Omental fat pad (tissue), 4 donors: ENCODE measurements around the gene MAMDC4. TPM values are rescaled to one million over a fixed set of nuclear protein-coding genes. Genes with fewer than 3 reads are reported as not detected.

ENCODE experiments used
- ATAC-seq: fragments of 150-250 bp; one replicate; pipeline ENCODE4 v1.9.1; 2016; ENCODE audit warnings: mild to moderate bottlenecking, moderate library complexity; ENCODE audit not compliant: low FRiP score
- DNase-seq: peaks from one replicate; pipeline ENCODE4 v3.0.0-alpha.2; 2019; ENCODE audit warnings: low spot score
- total RNA-seq, 4 donors: library from RNA; depleted of rRNA; stranded (reverse); fragments of >200 nt; gene quantifications; one replicate each; pipeline ENCODE4 v1.1.0, GENCODE V29; 2016
- TF ChIP-seq, protein P1 (sequence below), 3 donors: fragments of 450-650 bp; IDR thresholded peaks; one replicate each; pipeline ENCODE4 v1.5.1; 2016 to 2017; ENCODE audit warnings: antibody characterized with exemption in 3 of 3, mild to moderate bottlenecking in 3 of 3, moderate library complexity in 2 of 3

The MAMDC4 gene
- total RNA-seq, 4 donors from 2014 or later: 1.4 to 3.9 (median 1.7) TPM

DNA sequence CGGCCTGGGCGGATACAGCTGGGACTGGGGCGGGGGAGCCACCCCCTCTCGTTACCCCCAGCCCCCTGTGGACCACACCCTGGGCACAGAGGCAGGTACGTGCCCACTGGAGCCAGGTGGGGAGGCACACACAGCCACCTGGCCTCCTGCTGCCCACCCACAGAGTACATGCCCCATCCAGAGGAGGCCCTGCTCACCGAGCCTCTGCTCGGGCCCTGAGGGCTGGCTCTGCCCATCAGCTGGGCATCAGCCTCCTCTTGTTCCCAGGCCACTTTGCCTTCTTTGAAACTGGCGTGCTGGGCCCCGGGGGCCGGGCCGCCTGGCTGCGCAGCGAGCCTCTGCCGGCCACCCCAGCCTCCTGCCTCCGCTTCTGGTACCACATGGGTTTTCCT, 6.3 kb downstream of the MAMDC4 start:
- TF ChIP-seq, protein P1, sequence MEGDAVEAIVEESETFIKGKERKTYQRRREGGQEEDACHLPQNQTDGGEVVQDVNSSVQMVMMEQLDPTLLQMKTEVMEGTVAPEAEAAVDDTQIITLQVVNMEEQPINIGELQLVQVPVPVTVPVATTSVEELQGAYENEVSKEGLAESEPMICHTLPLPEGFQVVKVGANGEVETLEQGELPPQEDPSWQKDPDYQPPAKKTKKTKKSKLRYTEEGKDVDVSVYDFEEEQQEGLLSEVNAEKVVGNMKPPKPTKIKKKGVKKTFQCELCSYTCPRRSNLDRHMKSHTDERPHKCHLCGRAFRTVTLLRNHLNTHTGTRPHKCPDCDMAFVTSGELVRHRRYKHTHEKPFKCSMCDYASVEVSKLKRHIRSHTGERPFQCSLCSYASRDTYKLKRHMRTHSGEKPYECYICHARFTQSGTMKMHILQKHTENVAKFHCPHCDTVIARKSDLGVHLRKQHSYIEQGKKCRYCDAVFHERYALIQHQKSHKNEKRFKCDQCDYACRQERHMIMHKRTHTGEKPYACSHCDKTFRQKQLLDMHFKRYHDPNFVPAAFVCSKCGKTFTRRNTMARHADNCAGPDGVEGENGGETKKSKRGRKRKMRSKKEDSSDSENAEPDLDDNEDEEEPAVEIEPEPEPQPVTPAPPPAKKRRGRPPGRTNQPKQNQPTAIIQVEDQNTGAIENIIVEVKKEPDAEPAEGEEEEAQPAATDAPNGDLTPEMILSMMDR (IDR thresholded peaks at IDR 0.05): no peak
- DNase-seq (no peak), ATAC-seq (no peak)

DNA sequence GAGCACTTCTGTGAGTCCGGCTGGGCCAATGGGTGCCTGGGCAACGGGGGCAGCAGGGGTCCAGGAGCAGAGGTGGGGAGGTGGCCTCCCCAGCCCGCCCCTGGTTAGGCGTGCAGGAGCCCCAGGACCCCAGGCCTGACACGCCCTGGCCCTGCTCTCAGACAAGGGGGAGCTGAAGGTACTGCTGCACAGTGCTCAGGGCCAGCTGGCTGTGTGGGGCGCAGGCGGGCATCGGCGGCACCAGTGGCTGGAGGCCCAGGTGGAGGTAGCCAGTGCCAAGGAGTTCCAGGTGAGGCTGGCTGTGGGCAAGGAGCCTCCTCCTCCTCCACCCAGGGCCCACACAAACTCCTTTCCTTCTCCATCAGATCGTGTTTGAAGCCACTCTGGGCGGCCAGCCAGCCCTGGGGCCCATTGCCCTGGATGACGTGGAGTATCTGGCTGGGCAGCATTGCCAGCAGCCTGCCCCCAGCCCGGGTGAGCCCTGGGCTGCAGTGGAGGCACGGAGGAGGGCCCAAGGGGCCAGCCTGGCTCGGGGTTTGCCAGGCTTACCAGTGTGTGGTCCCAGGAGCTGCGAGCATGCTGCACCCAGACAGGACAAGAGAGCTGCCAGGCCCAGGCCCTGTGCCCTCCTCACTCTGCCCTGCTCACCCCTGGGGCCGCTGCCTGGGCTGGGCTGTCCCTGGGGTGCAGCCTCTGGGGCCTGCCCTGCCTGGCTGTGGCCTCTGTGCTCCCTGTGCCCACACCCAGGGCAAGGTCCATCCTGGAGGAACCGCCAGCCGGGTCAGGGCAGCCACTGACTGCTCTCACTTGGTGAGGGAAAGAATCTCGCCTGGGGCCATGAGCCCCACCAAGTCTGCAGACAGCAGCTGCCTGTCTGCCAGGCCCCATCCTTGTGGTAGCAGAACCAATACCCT, 7.0 kb downstream of the MAMDC4 start:
- TF ChIP-seq, protein P1 (IDR thresholded peaks at IDR 0.05): no peak
- DNase-seq (no peak), ATAC-seq (peak; percentile 29)

DNA sequence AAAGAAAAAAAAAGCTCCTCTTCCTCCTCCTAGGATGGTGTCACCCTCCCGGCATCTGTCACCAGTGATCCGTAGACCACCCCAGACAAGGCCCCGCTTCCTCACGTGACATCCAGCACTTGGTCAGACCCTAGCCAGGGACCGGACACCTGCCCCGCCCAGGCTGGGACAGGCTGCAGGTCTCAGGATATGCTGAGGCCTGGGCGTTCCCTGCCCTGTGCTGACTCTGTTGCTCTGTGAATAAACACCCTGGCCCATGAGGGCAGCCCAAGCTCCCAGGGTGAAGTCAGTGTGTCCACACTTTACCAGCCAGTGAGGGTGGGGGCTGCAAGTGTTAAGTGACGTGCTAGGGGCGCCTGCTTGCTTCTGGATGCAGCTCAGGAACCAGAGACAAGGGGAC, 8.4 kb downstream of the MAMDC4 start:
- DNase-seq (no peak), ATAC-seq (no peak)
- TF ChIP-seq, protein P1 (IDR thresholded peaks at IDR 0.05): no peak

DNA sequence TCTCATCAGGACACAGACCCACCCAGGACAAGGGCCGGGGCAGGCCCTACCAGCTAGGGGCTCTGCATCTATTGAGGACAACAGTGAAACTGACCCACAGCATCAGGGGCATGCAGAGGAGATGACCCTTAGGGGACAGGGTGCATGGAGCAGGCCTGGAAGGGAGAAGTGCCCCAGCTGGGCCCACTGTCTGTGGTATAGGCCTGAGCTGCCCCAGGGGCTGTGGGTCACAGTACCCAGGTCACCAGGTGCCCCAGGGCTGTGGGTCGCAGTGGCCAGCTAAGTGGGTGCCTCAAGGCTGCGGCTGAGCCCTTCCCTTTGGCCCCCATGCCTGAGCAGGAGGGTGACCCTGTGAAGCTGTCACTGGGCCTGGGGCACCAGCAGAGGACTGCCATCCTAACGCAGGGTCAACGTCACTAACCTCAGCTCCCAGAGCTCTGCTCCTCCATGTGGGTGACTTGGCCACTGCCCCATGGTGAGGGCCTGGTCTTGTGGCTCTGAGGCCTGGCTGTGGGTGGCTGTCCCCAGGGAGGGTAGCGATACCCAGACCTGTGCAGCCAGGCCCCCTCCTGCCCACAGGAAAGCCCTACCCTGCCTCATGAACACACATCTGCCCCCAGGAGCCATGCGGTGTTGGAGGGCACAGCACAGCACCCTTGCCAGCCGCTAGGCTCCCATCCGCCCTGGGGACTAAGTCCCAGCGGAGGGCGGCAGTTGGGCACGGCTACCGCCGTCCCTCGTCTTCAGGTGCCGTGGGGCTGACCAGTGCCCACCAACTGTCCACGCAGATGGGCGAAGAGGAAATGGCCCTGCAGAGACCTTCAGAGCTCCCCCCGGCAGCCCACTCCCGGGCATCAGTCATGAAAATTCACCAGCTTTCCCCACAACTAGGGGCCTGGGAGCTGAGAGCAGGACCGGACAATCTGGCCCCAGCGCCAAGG, 9.1 kb downstream of the MAMDC4 start:
- TF ChIP-seq, protein P1 (IDR thresholded peaks at IDR 0.05): no peak
- ATAC-seq: no peak
- DNase-seq: no peak

DNA sequence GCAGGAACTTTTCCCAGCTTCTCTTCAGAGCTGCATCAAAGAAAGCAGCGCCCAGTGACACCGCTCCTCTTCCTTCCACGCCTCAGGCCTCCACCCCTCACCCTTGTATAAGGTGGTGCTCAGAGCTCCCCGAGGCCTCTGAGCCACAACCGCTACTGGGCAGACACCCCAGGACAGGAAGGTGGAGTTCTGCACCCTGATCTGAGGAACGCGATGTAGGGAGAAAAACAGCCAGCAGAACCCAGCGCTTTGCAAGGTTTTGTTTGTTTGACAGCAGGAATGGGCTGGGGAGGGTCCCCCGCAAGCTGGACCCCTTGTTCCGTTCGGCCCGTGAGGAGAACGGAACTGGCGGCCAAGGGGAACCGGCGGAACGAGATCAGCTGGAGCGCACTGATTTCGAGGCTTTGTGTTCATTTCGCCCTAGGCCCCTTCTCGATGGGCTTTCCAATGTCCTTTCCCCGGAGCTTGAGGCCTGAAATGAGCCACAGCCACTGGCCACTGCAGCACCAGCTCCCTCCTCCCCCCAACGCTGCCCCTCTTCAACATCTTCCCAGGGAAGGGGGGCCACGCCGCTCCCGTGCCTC, 9.8 kb downstream of the MAMDC4 start:
- DNase-seq: no peak
- TF ChIP-seq, protein P1 (IDR thresholded peaks at IDR 0.05): no peak
- no peak for ATAC-seq

DNA sequence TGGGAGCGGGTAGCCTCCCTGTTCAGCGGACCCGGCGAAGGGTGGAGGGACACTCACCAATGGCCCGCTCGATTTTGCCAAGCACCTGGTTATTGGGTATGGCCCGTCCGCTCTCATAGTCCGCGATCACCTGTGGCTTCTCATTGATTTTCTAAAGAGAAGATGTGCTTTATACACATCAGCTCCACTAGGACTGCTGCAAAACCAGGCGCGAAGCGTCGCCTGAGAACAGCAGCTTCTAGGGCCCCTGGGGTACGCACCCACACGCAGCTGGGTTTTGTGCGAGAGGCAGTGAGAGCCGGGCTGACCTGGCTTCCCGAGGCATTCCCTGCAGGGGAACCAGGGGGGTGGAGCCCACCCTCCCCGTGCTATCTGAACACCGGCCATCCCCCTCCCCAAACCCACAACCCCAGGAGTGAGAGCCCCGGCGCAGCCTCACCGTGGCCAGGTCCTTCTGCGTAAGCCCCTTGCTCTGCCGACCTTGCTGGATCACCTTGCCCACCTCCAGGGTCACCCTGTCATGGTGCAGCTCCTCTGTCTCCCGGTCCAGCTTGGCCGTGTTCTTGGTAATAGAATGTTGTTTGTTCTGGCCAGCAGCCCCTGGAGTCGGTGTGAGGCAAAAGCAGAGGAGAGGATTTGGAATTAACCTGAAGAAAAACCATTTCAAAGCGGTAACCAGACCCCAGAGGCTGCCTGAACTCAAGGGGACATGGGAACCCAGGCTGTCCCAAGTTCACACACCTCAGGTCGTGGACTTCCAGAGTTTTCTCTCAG, 10.9 kb downstream of the MAMDC4 start:
- TF ChIP-seq, protein P1 (IDR thresholded peaks at IDR 0.05): no peak
- ATAC-seq: no peak
- DNase-seq: no peak
